Heart left ventricle (tissue), 16 donors: ENCODE results near the gene COL23A1. TPM values are rescaled to one million over a fixed set of nuclear protein-coding genes. Genes with fewer than 3 reads are reported as not detected.

Experiments
- ATAC-seq, 4 donors: fragments of 200-7000 bp; cut with Tn5 transposase; one replicate each; pipeline ENCODE4 v1.9.1; 2020 to 2022; ENCODE audit warnings: moderate library complexity in 4 of 4, mild to moderate bottlenecking in 3 of 4, moderate number of reproducible peaks in 1 of 4
- DNase-seq, 5 donors: peaks; one replicate each; pipeline ENCODE4 v3.0.0-alpha.2; 2020
- H3K27ac ChIP-seq, 12 donors: fragments of 200-600 bp; sonication (generic) in 4 of 12; one replicate each; pipeline versions ENCODE4 v1.5.0 to v1.8.0; 2016 to 2022; ENCODE audit warnings: mild to moderate bottlenecking in 2 of 12
- H3K27me3 ChIP-seq, 9 donors: fragments of 200-600 bp; sonication (generic) in 2 of 9; one replicate each; pipeline versions ENCODE4 v1.5.1 to v1.8.0; 2016 to 2022; ENCODE audit warnings: mild to moderate bottlenecking in 3 of 9
- H3K36me3 ChIP-seq, 9 donors: fragments of 200-600 bp; sonication (generic) in 2 of 9; one replicate each; pipeline versions ENCODE4 v1.5.0 to v1.8.0; 2018 to 2022; ENCODE audit warnings: mild to moderate bottlenecking in 2 of 9
- H3K4me1 ChIP-seq, 12 donors: fragments of 200-600 bp; sonication (generic) in 4 of 12; one replicate each; pipeline versions ENCODE4 v1.5.0 to v1.8.0; 2016 to 2022; ENCODE audit warnings: mild to moderate bottlenecking in 3 of 12
- H3K4me3 ChIP-seq, 12 donors: fragments of 200-600 bp; sonication (generic) in 4 of 12; one replicate each; pipeline versions ENCODE4 v1.5.0 to v1.8.0; 2017 to 2022; ENCODE audit warnings: mild to moderate bottlenecking in 9 of 12, moderate library complexity in 4 of 12
- H3K9me3 ChIP-seq, 12 donors: fragments of 200-600 bp; sonication (generic) in 4 of 12; one replicate each; pipeline versions ENCODE4 v1.5.0 to v1.8.0; 2016 to 2022; ENCODE audit warnings: mild to moderate bottlenecking in 1 of 12
- CTCF ChIP-seq, 12 donors: fragments of 200-600 bp; sonication (generic) in 4 of 12; IDR thresholded peaks; one replicate each; pipeline versions ENCODE4 v1.5.0 to v1.8.0; 2018 to 2022; ENCODE audit warnings: antibody characterized with exemption in 12 of 12, mild to moderate bottlenecking in 5 of 12
- POLR2A ChIP-seq, 2 donors: fragments of 450-650 bp; IDR thresholded peaks; one replicate each; pipeline ENCODE4 v1.6.1; 2017; ENCODE audit warnings: antibody characterized with exemption in 2 of 2, mild to moderate bottlenecking in 2 of 2, moderate library complexity in 2 of 2
- WGBS, 4 donors: extraction: QIAGEN DNeasy Blood & Tissue Kit in 2 of 4; methylation state at CpG; one replicate each; pipeline versions ENCODE4 v1.1.5 to v1.1.7; 2013 to 2018; 5-methylcytosine and 5-hydroxymethylcytosine counted together
- intact Hi-C, 10 donors: fragments of 100-400 bp; cut with DNase I; formaldehyde crosslinking; loops; one replicate each; pipeline versions ENCODE4 v1.11.1 to v1.14.2; 2022
- polyA plus RNA-seq, 2 donors: library from polyadenylated mRNA; stranded (reverse); fragments of 200-250 nt; gene quantifications; one replicate each; pipeline ENCODE4 v1.2.3, GENCODE V29; 2013
- total RNA-seq, 9 donors: library from RNA; depleted of rRNA in 2 of 9; stranded (reverse); fragments of >200 nt in 2 of 9; fragmentation: NEBNext Ultra II Directional in 3 of 9; extraction: Animal tissue kit (Norgen Biotek cat#: 25700) in 3 of 9; gene quantifications; one replicate each; pipeline versions ENCODE4 v1.1.0 to v1.2.4, GENCODE V29; 2016 to 2023
- donor health status: ischemic (EF 13 %, LVEDD 7.1; RV severe dilation, severe dysfunction).
- donor health status: healthy with polysubstance abuse.
- donor health status: DM: no; HTN: yes; CAD: no.
- donor health status: DM: no; HTN: no; CAD: no.
- donor health status: ischemic (EF 25% LVEDD 6.9; RV normal size, moderate dysfunction).
- donor health status: ischemic (EF 25% LVEDD 5.7; RV mildly dilated, moderate dysfunction).
- donor health status: healthy.
- donor health status: DM: yes; HTN: yes; CAD: no.
- donor health status: ischemic (EF 35%, LVEDD 5.7; RV mildly dilated, moderate dysfunction).
- donor health status: nonischemic (EF 11% LVEDD 7.7; RV severe dilation, severe dysfunction).
- donor health status: DM: yes; HTN: yes; CAD: no.
- donor health status: PGD.
- donor health status: ischemic (EF 29% LVEDD 5.4; RV normal size, mild dysfunction).
- donor health status: nonischemic (EF 23%, LVEDD 6.1; RV moderate dilation, normal function).

The COL23A1 gene
- total and polyA plus RNA-seq, 11 donors, result 6.0 to 33.0 (median 18.8) TPM

DNA sequence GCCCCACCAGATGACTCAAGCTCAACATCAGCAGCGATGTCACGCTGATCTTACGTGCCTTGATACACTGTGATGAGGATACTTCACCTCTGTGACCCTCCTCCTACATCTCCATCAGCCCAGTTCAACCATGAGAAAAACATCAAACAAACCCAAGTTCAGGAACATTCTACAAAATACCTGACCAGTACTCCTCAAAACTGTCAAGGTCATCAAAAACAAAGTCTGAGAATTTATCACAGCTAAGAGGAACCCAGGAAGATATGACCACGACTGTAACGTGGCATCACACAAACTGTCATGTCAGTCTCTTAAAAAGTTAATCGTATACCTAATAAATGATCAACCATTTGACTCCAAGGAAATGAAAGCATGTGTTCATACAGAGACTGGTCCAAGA, 90.8 kb downstream of the COL23A1 start:
- Histone ChIP-seq H3K9me3 (peaks cover 0 to 13% (median 0%) of the 10 kb centered on the region in 12 donors), H3K4me3 (no peak overlapping the region), H3K27me3 (no peaks in the 10 kb centered on the region), H3K27ac (no peak overlapping the region), H3K4me1 (peaks cover 0 to 9% (median 0%) of the 10 kb centered on the region in 12 donors), H3K36me3 (no peaks in the 10 kb centered on the region)
- DNase-seq, result no peak
- WGBS, 4 donors, result 68 to 78% (median 76%) methylated on average over 6 of the region's 6 CpGs
- intact Hi-C loops, result no loop called here
- ATAC-seq, result no peak
- TF ChIP-seq POLR2A (IDR thresholded peaks at IDR 0.05), result no peak
- no peak for TF ChIP-seq CTCF (IDR thresholded peaks at IDR 0.05)

GRCh38 chr5:178496642-178497041, 93.6 kb downstream of the COL23A1 start:
- ATAC-seq, result no peak
- Histone ChIP-seq H3K27ac (peak overlapping the region in 1 of 12 donors; percentile 62), H3K36me3 (no peaks in the 10 kb centered on the region), H3K9me3 (peaks cover 0 to 16% (median 0%) of the 10 kb centered on the region in 12 donors), H3K4me3 (no peak overlapping the region), H3K27me3 (no peaks in the 10 kb centered on the region), H3K4me1 (peaks cover 0 to 9% (median 0%) of the 10 kb centered on the region in 12 donors)
- intact Hi-C loops, result no loop called here
- WGBS, 4 donors, result 78 to 100% (median 90%) methylated on average over 1 of the region's 1 CpG
- no peak for TF ChIP-seq CTCF (IDR thresholded peaks at IDR 0.05)
- TF ChIP-seq POLR2A (IDR thresholded peaks at IDR 0.05), result no peak
- DNase-seq, result no peak

DNA sequence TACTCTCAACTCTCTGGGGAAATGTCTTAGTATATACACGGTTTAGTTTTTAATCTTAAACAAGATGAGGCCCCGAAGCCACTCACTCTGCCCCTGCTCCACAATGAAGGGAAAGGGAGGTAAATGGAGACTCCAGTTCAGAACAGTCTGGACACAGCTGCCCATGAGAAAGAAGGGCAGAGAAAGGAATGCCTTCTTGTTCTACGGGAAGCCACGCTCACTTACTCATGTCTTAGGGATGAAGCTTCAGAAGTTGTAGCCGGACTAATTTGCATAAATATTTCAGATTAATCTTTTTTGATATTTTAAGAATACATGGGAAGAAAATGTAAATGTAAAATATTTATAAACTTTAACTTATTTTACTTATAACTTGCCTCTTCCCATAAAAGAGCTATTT, 94.0 kb downstream of the COL23A1 start:
- TF ChIP-seq CTCF (IDR thresholded peaks at IDR 0.05) (no peak), POLR2A (IDR thresholded peaks at IDR 0.05) (no peak)
- intact Hi-C loops, result no loop called here
- no peaks in the 10 kb centered on the region for H3K36me3 ChIP-seq
- DNase-seq (no peak), ATAC-seq (no peak)
- H3K4me3 ChIP-seq, result no peak overlapping the region
- peaks cover 0 to 14% (median 0%) of the 10 kb centered on the region in 12 donors for H3K9me3 ChIP-seq
- H3K27ac ChIP-seq, result no peak overlapping the region
- H3K4me1 ChIP-seq, result peaks cover 0 to 9% (median 0%) of the 10 kb centered on the region in 12 donors
- 87 to 92% (median 90%) methylated on average over 5 of the region's 5 CpGs for WGBS, 4 donors
- no peaks in the 10 kb centered on the region for H3K27me3 ChIP-seq

DNA sequence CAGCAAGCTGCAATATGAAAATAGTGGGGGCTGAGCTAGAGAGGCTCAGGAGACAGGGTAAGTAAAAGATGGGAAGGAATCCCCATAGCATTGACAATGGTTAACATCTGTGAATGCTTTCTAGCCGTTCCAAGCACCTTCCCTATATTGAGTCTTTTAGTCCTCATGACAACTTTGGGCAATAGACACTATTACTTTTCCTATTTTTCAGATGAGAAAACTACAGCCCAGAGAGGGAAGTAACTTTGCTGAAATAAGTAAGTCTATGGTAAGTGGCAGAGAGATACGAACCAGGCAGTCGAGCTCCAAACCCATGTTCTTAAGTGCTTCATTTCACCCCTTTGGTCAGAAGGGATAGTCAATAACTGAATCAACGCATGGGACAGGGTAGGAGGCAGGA, 94.5 kb downstream of the COL23A1 start:
- WGBS, 4 donors, result 89 to 95% (median 92%) methylated on average over 4 of the region's 4 CpGs
- intact Hi-C loops, result no loop called here
- ATAC-seq, result no peak

More for the DNA sequence above, 94.5 kb downstream of the COL23A1 start:
- H3K9me3 ChIP-seq, result peaks cover 0 to 9% (median 0%) of the 10 kb centered on the region in 12 donors
- TF ChIP-seq POLR2A (IDR thresholded peaks at IDR 0.05) (no peak), CTCF (IDR thresholded peaks at IDR 0.05) (no peak)
- DNase-seq, result no peak
- H3K27me3 ChIP-seq, result no peaks in the 10 kb centered on the region
- H3K27ac ChIP-seq, result no peak overlapping the region
- H3K4me3 ChIP-seq, result no peak overlapping the region
- H3K4me1 ChIP-seq, result peaks cover 0 to 9% (median 0%) of the 10 kb centered on the region in 12 donors
- no peaks in the 10 kb centered on the region for H3K36me3 ChIP-seq
